Mesenchymal stem cell (in vitro differentiated cells and primary cell): ENCODE measurements around the gene FADS2.
A peak's percentile ranks its signal among the peaks of the same experiment; 100 is the strongest.

Experiments
- DNase-seq: peaks from one replicate; pipeline ENCODE4 v3.0.0-alpha.2; 2013
- H2AFZ ChIP-seq: one replicate; pipeline ENCODE4 v1.6.1; 2013; ENCODE audit warnings: low read depth, mild to moderate bottlenecking, control low read depth, inconsistent platforms, low read length, moderate library complexity
- H2AK5ac ChIP-seq: 2 replicates; pipeline ENCODE4 v1.6.1; 2013; ENCODE audit warnings: low read length, moderate library complexity, mild to moderate bottlenecking, inconsistent platforms; ENCODE audit not compliant: severe bottlenecking
- H2BK120ac ChIP-seq: one replicate; pipeline ENCODE4 v1.6.1; 2013; ENCODE audit warnings: low read depth, mild to moderate bottlenecking, inconsistent platforms, low read length, moderate library complexity
- H2BK12ac ChIP-seq, 2 experiments: one replicate each; pipeline ENCODE4 v1.6.1; 2013; ENCODE audit warnings: inconsistent platforms in 2 of 2, low read length in 2 of 2, mild to moderate bottlenecking in 2 of 2, moderate library complexity in 2 of 2, control low read depth in 1 of 2
- H2BK15ac ChIP-seq: one replicate; pipeline ENCODE4 v1.6.1; 2013; ENCODE audit warnings: mild to moderate bottlenecking, low read depth, inconsistent platforms; ENCODE audit not compliant: poor library complexity, severe bottlenecking
- H2BK5ac ChIP-seq: 2 replicates; pipeline ENCODE4 v1.6.1; 2013; ENCODE audit warnings: low read depth, mild to moderate bottlenecking, low read length, control low read depth, inconsistent platforms; ENCODE audit not compliant: poor library complexity, severe bottlenecking
- H3K14ac ChIP-seq, 2 experiments: one replicate each; pipeline ENCODE4 v1.6.1; 2013; ENCODE audit warnings: inconsistent platforms in 2 of 2, low read length in 2 of 2, control low read depth in 1 of 2, mild to moderate bottlenecking in 1 of 2, moderate library complexity in 1 of 2
- H3K18ac ChIP-seq, 2 experiments: one replicate each; pipeline ENCODE4 v1.6.1; 2013; ENCODE audit warnings: inconsistent platforms in 2 of 2, low read length in 2 of 2, control low read depth in 1 of 2, low read depth in 1 of 2, mild to moderate bottlenecking in 1 of 2
- H3K23ac ChIP-seq, 2 experiments: one replicate each; pipeline ENCODE4 v1.6.1; 2013; ENCODE audit warnings: inconsistent platforms in 2 of 2, low read length in 2 of 2, mild to moderate bottlenecking in 2 of 2, moderate library complexity in 2 of 2, control low read depth in 1 of 2
- H3K27ac ChIP-seq: 2 replicates; pipeline ENCODE4 v1.5.1; 2013; ENCODE audit warnings: mild to moderate bottlenecking, moderate library complexity, low read length, control low read depth, inconsistent platforms; ENCODE audit not compliant: poor library complexity, severe bottlenecking
- H3K27me3 ChIP-seq, 2 experiments: 2 replicates each; pipeline versions ENCODE4 v1.6.1 to v1.7.0; 2013; ENCODE audit warnings: low read length in 2 of 2, mild to moderate bottlenecking in 2 of 2, moderate library complexity in 2 of 2, control low read depth in 1 of 2, inconsistent platforms in 1 of 2; ENCODE audit not compliant: control insufficient read depth in 1 of 2, insufficient read depth in 1 of 2
- H3K36me3 ChIP-seq, 2 experiments: 2 replicates each; pipeline versions ENCODE4 v1.6.1 to v1.7.0; 2013; ENCODE audit warnings: low read length in 2 of 2, control low read depth in 1 of 2, inconsistent platforms in 1 of 2, low read depth in 1 of 2, mild to moderate bottlenecking in 1 of 2; ENCODE audit not compliant: insufficient read depth in 2 of 2, control insufficient read depth in 1 of 2
- H3K4ac ChIP-seq, 2 experiments: one replicate each; pipeline ENCODE4 v1.6.1; 2013; ENCODE audit warnings: inconsistent platforms in 2 of 2, low read length in 2 of 2, mild to moderate bottlenecking in 2 of 2, moderate library complexity in 2 of 2, control low read depth in 1 of 2, low read depth in 1 of 2
- H3K4me1 ChIP-seq: 2 replicates; pipeline ENCODE4 v1.6.1; 2013; ENCODE audit warnings: low read depth, low read length, control low read depth; ENCODE audit not compliant: control insufficient read depth, insufficient read depth
- H3K4me2 ChIP-seq: 2 replicates; pipeline ENCODE4 v1.6.1; 2013; ENCODE audit warnings: low read length, mild to moderate bottlenecking, inconsistent platforms; ENCODE audit not compliant: poor library complexity, severe bottlenecking
- H3K4me3 ChIP-seq, 2 experiments: 2 replicates each; pipeline versions ENCODE4 v1.5.1 to v1.7.0; 2013; ENCODE audit warnings: low read length in 2 of 2, mild to moderate bottlenecking in 2 of 2, control low read depth in 1 of 2, low read depth in 1 of 2; ENCODE audit not compliant: insufficient read depth in 1 of 2
- H3K79me1 ChIP-seq: replicated peaks from 2 replicates; pipeline ENCODE4 v1.6.1; 2013; ENCODE audit warnings: mild to moderate bottlenecking, control low read depth, low read length, inconsistent platforms; ENCODE audit not compliant: poor library complexity, severe bottlenecking
- H3K9ac ChIP-seq: 2 replicates; pipeline ENCODE4 v1.7.0; 2013; ENCODE audit warnings: mild to moderate bottlenecking, low read length, moderate library complexity
- H3K9me3 ChIP-seq: 2 replicates; pipeline ENCODE4 v1.7.0; 2013; ENCODE audit warnings: mild to moderate bottlenecking, low read length; ENCODE audit not compliant: control insufficient read depth
- H4K8ac ChIP-seq: one replicate; pipeline ENCODE4 v1.6.1; 2013; ENCODE audit warnings: inconsistent platforms, mild to moderate bottlenecking, low read length, moderate library complexity
- H4K91ac ChIP-seq: one replicate; pipeline ENCODE4 v1.6.1; 2013; ENCODE audit warnings: mild to moderate bottlenecking, low read length, inconsistent platforms
- WGBS: methylation state at CpG from one replicate; pipeline ENCODE4 v1.1.7; 2013; ENCODE audit warnings: mixed read lengths; 5-methylcytosine and 5-hydroxymethylcytosine counted together

The FADS2 gene

DNA sequence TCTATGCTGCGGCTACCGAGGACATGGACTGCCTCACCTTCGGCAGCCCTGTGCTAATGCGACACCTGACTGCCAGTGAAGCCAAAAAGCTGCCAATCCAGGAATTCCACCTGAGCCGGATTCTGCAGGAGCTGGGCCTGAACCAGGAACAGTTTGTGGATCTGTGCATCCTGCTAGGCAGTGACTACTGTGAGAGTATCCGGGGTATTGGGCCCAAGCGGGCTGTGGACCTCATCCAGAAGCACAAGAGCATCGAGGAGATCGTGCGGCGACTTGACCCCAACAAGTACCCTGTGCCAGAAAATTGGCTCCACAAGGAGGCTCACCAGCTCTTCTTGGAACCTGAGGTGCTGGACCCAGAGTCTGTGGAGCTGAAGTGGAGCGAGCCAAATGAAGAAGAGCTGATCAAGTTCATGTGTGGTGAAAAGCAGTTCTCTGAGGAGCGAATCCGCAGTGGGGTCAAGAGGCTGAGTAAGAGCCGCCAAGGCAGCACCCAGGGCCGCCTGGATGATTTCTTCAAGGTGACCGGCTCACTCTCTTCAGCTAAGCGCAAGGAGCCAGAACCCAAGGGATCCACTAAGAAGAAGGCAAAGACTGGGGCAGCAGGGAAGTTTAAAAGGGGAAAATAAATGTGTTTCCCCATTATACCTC lies 32.1 kb upstream of the FADS2 start:
- Histone ChIP-seq H3K4me2 (no peak overlapping the region), H2BK120ac (no peak overlapping the region), H3K36me3 (peaks cover 11 to 37% of the 10 kb centered on the region in 2 experiments), H3K4me1 (peaks cover 11% of the 10 kb centered on the region), H2BK5ac (no peak overlapping the region), H4K91ac (no peak overlapping the region), H3K9me3 (no peaks in the 10 kb centered on the region), H3K27me3 (no peaks in the 10 kb centered on the region), H3K18ac (no peak overlapping the region), H4K8ac (no peak overlapping the region), H2BK12ac (no peak overlapping the region), H3K23ac (no peak overlapping the region), H3K27ac (no peak overlapping the region), H2AK5ac (no peak overlapping the region), H3K4me3 (no peak overlapping the region), H3K4ac (no peak overlapping the region), H3K79me1 (peaks cover 7% of the 10 kb centered on the region), H3K14ac (no peak overlapping the region), H2AFZ (no peak overlapping the region), H2BK15ac (no peak overlapping the region), H3K9ac (no peak overlapping the region)
- 97% methylated on average over 16 of the region's 18 CpGs for WGBS
- no peak for DNase-seq

GRCh38 chr11:61797263-61797944 lies 30.7 kb upstream of the FADS2 start:
- no peak overlapping the region for H2AK5ac ChIP-seq
- H2BK15ac ChIP-seq = no peak overlapping the region
- WGBS = 91% methylated on average over 2 of the region's 3 CpGs
- no peak overlapping the region for H3K14ac ChIP-seq
- peaks cover 12% of the 10 kb centered on the region for H3K79me1 ChIP-seq
- no peak overlapping the region for H4K91ac ChIP-seq
- no peak overlapping the region for H3K23ac ChIP-seq
- no peaks in the 10 kb centered on the region for H3K9me3 ChIP-seq
- H3K4ac ChIP-seq = no peak overlapping the region
- no peak overlapping the region for H3K18ac ChIP-seq
- no peak overlapping the region for H3K27ac ChIP-seq
- H3K4me2 ChIP-seq = no peak overlapping the region
- H3K9ac ChIP-seq = peak overlapping the region; percentile 65
- peak; percentile 90 for DNase-seq
- no peak overlapping the region for H2BK12ac ChIP-seq
- H2BK120ac ChIP-seq = no peak overlapping the region
- H4K8ac ChIP-seq = no peak overlapping the region
- no peaks in the 10 kb centered on the region for H3K27me3 ChIP-seq
- H3K36me3 ChIP-seq = peaks cover 14 to 47% of the 10 kb centered on the region in 2 experiments
- no peak overlapping the region for H2AFZ ChIP-seq
- no peak overlapping the region for H3K4me3 ChIP-seq
- H3K4me1 ChIP-seq = peaks cover 9% of the 10 kb centered on the region
- no peak overlapping the region for H2BK5ac ChIP-seq

GRCh38 chr11:61799665-61800284 lies 28.3 kb upstream of the FADS2 start:
- H3K4me3 ChIP-seq = no peak overlapping the region
- no peak overlapping the region for H2BK15ac ChIP-seq
- H2AFZ ChIP-seq = no peak overlapping the region
- WGBS = 99% methylated on average over 2 of the region's 2 CpGs
- H4K91ac ChIP-seq = no peak overlapping the region
- peaks cover 31 to 71% of the 10 kb centered on the region in 2 experiments for H3K36me3 ChIP-seq
- H2AK5ac ChIP-seq = no peak overlapping the region
- no peak overlapping the region for H2BK5ac ChIP-seq
- no peak overlapping the region for H3K4ac ChIP-seq
- H3K9ac ChIP-seq = no peak overlapping the region
- H3K4me1 ChIP-seq = peaks cover 4% of the 10 kb centered on the region
- H4K8ac ChIP-seq = no peak overlapping the region
- DNase-seq = no peak
- H3K4me2 ChIP-seq = no peak overlapping the region
- H2BK12ac ChIP-seq = no peak overlapping the region
- H3K27me3 ChIP-seq = no peaks in the 10 kb centered on the region
- H3K27ac ChIP-seq = no peak overlapping the region
- H3K14ac ChIP-seq = no peak overlapping the region
- H3K18ac ChIP-seq = no peak overlapping the region
- no peak overlapping the region for H2BK120ac ChIP-seq
- no peak overlapping the region for H3K23ac ChIP-seq
- no peaks in the 10 kb centered on the region for H3K9me3 ChIP-seq
- peaks cover 21% of the 10 kb centered on the region for H3K79me1 ChIP-seq
